ENCODE measurements around the gene JAKMIP3. TPM values are rescaled to one million over a fixed set of nuclear protein-coding genes. Genes with fewer than 3 reads are reported as not detected.

The JAKMIP3 gene
- total RNA-seq, 1 donor = 0.36 TPM

DNA sequence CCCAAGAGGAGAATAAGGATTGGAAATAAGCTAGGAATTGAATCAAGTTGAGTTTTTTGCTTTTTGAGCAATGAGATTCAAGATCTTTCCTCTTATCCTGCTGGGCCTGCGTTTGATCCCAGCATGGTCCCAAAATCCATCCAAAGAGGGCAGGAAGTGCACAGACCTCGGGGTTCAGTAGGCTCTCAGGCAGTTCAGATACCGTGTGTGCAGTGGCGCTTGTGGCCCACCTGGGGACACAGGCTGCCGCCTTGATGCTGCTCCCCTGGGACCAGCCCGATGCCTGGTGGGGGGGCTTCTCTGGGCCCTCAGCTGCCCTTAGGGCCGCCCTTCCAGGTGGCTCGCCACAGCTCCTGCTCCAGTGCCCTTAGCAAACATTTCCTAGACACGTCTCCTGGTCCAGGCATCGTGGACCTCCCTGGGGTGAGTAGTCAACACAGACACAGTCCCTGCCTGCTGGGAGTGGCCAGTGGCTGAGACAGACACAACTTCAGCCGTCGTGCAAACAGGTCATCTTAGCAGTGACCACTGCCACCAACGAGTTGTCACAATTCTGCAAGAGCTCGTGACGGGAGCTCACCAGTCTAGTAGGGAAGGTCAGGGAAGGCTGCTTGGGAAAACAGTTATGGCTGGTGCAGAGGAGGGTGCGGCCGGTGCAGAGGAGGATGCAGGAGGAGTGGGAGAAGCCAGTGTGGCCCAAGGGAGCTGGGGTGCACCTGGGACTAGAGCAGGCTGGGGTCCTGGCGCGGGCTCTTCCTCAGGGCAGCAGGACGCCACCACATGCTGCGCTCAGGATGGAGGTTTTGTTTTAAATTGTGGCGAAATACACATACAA lies 21.7 kb upstream of the JAKMIP3 start:
- Histone ChIP-seq H3K9me3 (ENCODE audit: low read depth, low read length) (no peaks in the 10 kb centered on the region), H2AFZ (ENCODE audit: low read length) (no peak overlapping the region), H3K27me3 (ENCODE audit: insufficient read depth, low read length) (peaks cover 14% of the 10 kb centered on the region), H3K4me1 (ENCODE audit: insufficient read depth, low read length) (no peaks in the 10 kb centered on the region), H3K36me3 (ENCODE audit: insufficient read depth, low read length) (no peaks in the 10 kb centered on the region), H3K27ac (ENCODE audit: low read depth, low read length) (no peak overlapping the region), H4K20me1 (ENCODE audit: insufficient read depth, low read length) (no peaks in the 10 kb centered on the region), H3K79me2 (ENCODE audit: insufficient read depth, low read length) (no peaks in the 10 kb centered on the region), H3K4me2 (ENCODE audit: insufficient read depth, low read length) (no peak overlapping the region), H3K4me3 (ENCODE audit: insufficient read depth, low read length) (no peak overlapping the region)
- peak; percentile 82 for DNase-seq (ENCODE audit: insufficient read length, low spot score, missing footprints)
- TF ChIP-seq, protein P1, sequence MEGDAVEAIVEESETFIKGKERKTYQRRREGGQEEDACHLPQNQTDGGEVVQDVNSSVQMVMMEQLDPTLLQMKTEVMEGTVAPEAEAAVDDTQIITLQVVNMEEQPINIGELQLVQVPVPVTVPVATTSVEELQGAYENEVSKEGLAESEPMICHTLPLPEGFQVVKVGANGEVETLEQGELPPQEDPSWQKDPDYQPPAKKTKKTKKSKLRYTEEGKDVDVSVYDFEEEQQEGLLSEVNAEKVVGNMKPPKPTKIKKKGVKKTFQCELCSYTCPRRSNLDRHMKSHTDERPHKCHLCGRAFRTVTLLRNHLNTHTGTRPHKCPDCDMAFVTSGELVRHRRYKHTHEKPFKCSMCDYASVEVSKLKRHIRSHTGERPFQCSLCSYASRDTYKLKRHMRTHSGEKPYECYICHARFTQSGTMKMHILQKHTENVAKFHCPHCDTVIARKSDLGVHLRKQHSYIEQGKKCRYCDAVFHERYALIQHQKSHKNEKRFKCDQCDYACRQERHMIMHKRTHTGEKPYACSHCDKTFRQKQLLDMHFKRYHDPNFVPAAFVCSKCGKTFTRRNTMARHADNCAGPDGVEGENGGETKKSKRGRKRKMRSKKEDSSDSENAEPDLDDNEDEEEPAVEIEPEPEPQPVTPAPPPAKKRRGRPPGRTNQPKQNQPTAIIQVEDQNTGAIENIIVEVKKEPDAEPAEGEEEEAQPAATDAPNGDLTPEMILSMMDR (IDR thresholded peaks at IDR 0.05; ENCODE audit: extremely low read depth, low read depth, low read length) = no peak

DNA sequence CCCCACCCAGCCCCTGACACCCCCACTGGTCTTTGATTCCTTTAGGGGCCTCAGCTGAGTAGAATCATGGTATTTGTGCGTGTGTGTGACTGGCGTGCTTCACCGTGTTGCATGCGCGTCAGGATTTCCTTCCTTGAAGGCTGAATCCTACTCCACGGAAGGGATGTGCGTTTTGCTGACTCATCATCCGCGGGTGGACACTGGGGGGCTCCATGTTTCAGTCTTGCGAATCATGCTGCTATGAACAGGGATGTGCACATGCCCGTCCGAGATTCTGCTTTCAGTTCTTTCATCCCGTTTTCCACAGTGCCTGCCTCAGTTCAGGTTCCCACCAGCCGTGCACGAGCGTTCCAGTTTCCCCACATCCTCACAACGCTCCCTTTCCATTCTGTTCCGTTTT lies 20.9 kb upstream of the JAKMIP3 start:
- Histone ChIP-seq H2AFZ (ENCODE audit: low read length) (no peak overlapping the region), H3K79me2 (ENCODE audit: insufficient read depth, low read length) (no peaks in the 10 kb centered on the region), H4K20me1 (ENCODE audit: insufficient read depth, low read length) (no peaks in the 10 kb centered on the region), H3K27me3 (ENCODE audit: insufficient read depth, low read length) (peaks cover 14% of the 10 kb centered on the region), H3K9me3 (ENCODE audit: low read depth, low read length) (no peaks in the 10 kb centered on the region), H3K4me2 (ENCODE audit: insufficient read depth, low read length) (no peak overlapping the region), H3K36me3 (ENCODE audit: insufficient read depth, low read length) (no peaks in the 10 kb centered on the region), H3K4me1 (ENCODE audit: insufficient read depth, low read length) (no peaks in the 10 kb centered on the region), H3K27ac (ENCODE audit: low read depth, low read length) (no peak overlapping the region), H3K4me3 (ENCODE audit: insufficient read depth, low read length) (no peak overlapping the region)
- peak; percentile 59 for DNase-seq (ENCODE audit: insufficient read length, low spot score, missing footprints)
- TF ChIP-seq, protein P1 (IDR thresholded peaks at IDR 0.05; ENCODE audit: extremely low read depth, low read depth, low read length) = no peak

DNA sequence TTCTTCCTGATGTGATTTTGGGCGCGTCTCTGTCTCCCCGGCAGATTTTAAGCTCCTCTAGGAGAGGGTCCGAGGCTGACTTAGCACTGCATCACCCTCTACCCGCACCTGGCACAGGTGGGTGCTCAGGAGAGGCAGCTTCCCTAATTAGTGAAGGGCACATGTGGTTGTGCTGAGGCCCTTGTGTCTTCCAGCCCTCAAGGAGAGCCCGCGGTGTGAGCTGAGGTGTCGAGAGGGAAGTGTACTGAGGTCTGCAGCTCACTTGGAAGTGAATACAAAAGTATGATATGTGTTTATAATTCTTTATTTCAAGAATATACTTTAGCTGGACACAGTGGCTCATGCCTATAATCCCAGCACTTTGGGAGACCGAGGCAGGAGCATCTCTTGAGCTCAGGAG lies 20.4 kb upstream of the JAKMIP3 start:
- Histone ChIP-seq H2AFZ (ENCODE audit: low read length) (no peak overlapping the region), H3K27ac (ENCODE audit: low read depth, low read length) (no peak overlapping the region), H3K4me2 (ENCODE audit: insufficient read depth, low read length) (no peak overlapping the region), H3K36me3 (ENCODE audit: insufficient read depth, low read length) (no peaks in the 10 kb centered on the region), H3K27me3 (ENCODE audit: insufficient read depth, low read length) (peaks cover 14% of the 10 kb centered on the region), H3K9me3 (ENCODE audit: low read depth, low read length) (no peaks in the 10 kb centered on the region), H3K4me1 (ENCODE audit: insufficient read depth, low read length) (no peaks in the 10 kb centered on the region), H3K4me3 (ENCODE audit: insufficient read depth, low read length) (no peak overlapping the region), H3K79me2 (ENCODE audit: insufficient read depth, low read length) (no peaks in the 10 kb centered on the region), H4K20me1 (ENCODE audit: insufficient read depth, low read length) (no peaks in the 10 kb centered on the region)
- TF ChIP-seq, protein P1 (IDR thresholded peaks at IDR 0.05; ENCODE audit: extremely low read depth, low read depth, low read length) = no peak
- peak; percentile 61 for DNase-seq (ENCODE audit: insufficient read length, low spot score, missing footprints)

DNA sequence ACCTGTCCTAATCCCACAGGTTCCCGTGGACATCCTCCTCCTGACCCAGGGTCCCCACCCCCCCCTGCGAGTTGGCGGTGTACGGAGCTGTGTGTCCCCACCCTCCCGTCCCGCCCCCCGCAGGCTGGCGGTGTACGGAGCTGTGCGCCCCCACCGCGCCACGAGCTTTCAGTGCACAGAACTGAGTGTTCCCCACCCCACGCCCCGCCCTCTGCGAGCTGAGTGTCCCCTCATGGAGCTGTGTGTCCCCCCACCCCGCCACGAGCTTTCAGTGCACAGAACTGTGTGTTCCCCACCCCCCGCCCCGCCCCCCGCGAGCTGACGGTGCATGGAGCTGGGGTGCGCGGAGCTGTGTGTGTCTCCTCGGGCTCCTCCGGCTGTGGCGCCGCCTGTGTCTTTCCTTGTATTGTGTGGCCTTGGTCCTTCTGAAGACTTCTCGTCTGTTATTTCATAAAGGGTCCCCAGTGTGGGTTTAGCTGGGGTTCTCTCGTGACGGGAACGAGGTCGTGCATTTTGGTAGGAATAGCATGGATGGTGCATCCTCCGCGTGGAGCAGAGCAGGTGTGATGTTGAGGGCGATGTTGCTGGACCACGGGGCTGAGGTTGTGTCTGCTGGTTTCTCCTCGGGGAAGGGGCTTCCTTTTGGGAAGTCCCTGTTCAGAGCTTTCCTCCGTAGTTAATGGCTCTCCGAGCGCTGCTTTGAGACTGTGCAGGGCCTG lies 18.0 kb upstream of the JAKMIP3 start:
- Histone ChIP-seq H3K4me1 (ENCODE audit: insufficient read depth, low read length) (no peaks in the 10 kb centered on the region), H4K20me1 (ENCODE audit: insufficient read depth, low read length) (no peaks in the 10 kb centered on the region), H2AFZ (ENCODE audit: low read length) (no peak overlapping the region), H3K79me2 (ENCODE audit: insufficient read depth, low read length) (no peaks in the 10 kb centered on the region), H3K4me3 (ENCODE audit: insufficient read depth, low read length) (no peak overlapping the region), H3K27me3 (ENCODE audit: insufficient read depth, low read length) (peaks cover 14% of the 10 kb centered on the region), H3K36me3 (ENCODE audit: insufficient read depth, low read length) (no peaks in the 10 kb centered on the region), H3K27ac (ENCODE audit: low read depth, low read length) (no peak overlapping the region), H3K9me3 (ENCODE audit: low read depth, low read length) (peaks cover 3% of the 10 kb centered on the region), H3K4me2 (ENCODE audit: insufficient read depth, low read length) (no peak overlapping the region)
- TF ChIP-seq, protein P1 (IDR thresholded peaks at IDR 0.05; ENCODE audit: extremely low read depth, low read depth, low read length) = no peak
- DNase-seq (ENCODE audit: insufficient read length, low spot score, missing footprints) = peak; percentile 58

All from osteoblast (primary cell).